Chondrocyte (in vitro differentiated cells): Measurements from ENCODE around the gene RNF181. TPM values are rescaled to one million over a fixed set of nuclear protein-coding genes. Genes with fewer than 3 reads are reported as not detected.

Experiments
- DNase-seq: peaks from one replicate; pipeline ENCODE4 v3.0.0; 2021; ENCODE audit warnings: mixed read lengths, low spot score
- H3K27ac Mint-ChIP-seq: one replicate; pipeline ENCODE4 v1.8.0; 2021; ENCODE audit warnings: mild to moderate bottlenecking, moderate library complexity, mixed read lengths; ENCODE audit not compliant: unreplicated experiment
- H3K27me3 Mint-ChIP-seq: 2 replicates; pipeline ENCODE4 v1.8.0; 2021; ENCODE audit warnings: low read depth, mixed read lengths
- H3K36me3 Mint-ChIP-seq: 2 replicates; pipeline ENCODE4 v1.8.0; 2021; ENCODE audit warnings: low read depth, mixed read lengths
- H3K4me1 Mint-ChIP-seq: 2 replicates; pipeline ENCODE4 v1.8.0; 2021; ENCODE audit warnings: low read depth, mild to moderate bottlenecking, mixed read lengths
- H3K4me3 Mint-ChIP-seq: one replicate; pipeline ENCODE4 v1.8.0; 2021; ENCODE audit warnings: mild to moderate bottlenecking, moderate library complexity, mixed read lengths; ENCODE audit not compliant: unreplicated experiment
- H3K9me3 Mint-ChIP-seq: 2 replicates; pipeline ENCODE4 v1.8.0; 2021; ENCODE audit warnings: low read depth, mixed read lengths
- CTCF ChIP-seq: fragments of 200-600 bp; sonication (generic); IDR thresholded peaks from 2 replicates; pipeline ENCODE4 v1.5.0; 2021; ENCODE audit warnings: antibody characterized with exemption, mild to moderate bottlenecking, moderate library complexity
- total RNA-seq: library from RNA; stranded (reverse); gene quantifications from 3 replicates; pipeline ENCODE4 v1.2.1, GENCODE V29; 2021

Gene RNF181
- total RNA-seq, 1 donor from 2014 or later = 89.4 TPM

GRCh38 chr2:85588236-85588635 is 7.3 kb upstream of the RNF181 start:
- no peak overlapping the region for H3K4me3 Mint-ChIP-seq
- no peaks in the 10 kb centered on the region for H3K9me3 Mint-ChIP-seq
- H3K27me3 Mint-ChIP-seq = no peaks in the 10 kb centered on the region
- TF ChIP-seq CTCF = no peak
- peaks cover 35% of the 10 kb centered on the region for H3K4me1 Mint-ChIP-seq
- no peak overlapping the region for H3K27ac Mint-ChIP-seq
- no peaks in the 10 kb centered on the region for H3K36me3 Mint-ChIP-seq
- DNase-seq = no peak

- Mint-ChIP-seq H3K4me1 (peaks cover 35% of the 10 kb centered on the region), H3K36me3 (no peaks in the 10 kb centered on the region), H3K4me3 (no peak overlapping the region), H3K27ac (no peak overlapping the region), H3K27me3 (no peaks in the 10 kb centered on the region), H3K9me3 (no peaks in the 10 kb centered on the region)
- no peak for DNase-seq
- TF ChIP-seq CTCF = no peak
Observed at GRCh38 chr2:85588645-85589044, 6.9 kb upstream of the RNF181 start.

DNA sequence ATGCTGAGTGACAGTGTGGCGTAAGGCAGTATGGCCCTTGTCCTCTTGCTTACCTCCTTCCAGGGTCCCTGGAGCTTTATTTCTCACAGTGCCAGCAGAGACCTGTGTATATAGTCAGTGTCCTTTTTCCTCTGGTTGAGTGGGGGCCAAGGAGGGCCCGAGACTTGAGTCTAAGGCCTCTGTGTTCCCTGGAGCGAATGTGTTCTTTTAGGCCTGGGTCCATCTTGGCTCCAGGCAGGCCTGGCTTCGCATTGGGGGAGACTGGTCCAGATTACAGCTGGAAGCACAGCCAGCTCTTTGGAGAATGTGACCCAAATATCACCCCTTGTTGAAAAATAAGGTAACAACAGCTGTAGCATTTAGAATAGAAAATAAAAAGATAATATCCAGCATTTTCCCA is 6.4 kb upstream of the RNF181 start:
- Mint-ChIP-seq H3K27ac (no peak overlapping the region), H3K9me3 (no peaks in the 10 kb centered on the region), H3K36me3 (no peaks in the 10 kb centered on the region), H3K27me3 (no peaks in the 10 kb centered on the region), H3K4me1 (peaks cover 35% of the 10 kb centered on the region), H3K4me3 (no peak overlapping the region)
- DNase-seq = no peak
- TF ChIP-seq CTCF = no peak

- H3K4me1 Mint-ChIP-seq = peaks cover 40% of the 10 kb centered on the region
- peak overlapping the region; percentile 89 for H3K27ac Mint-ChIP-seq
- H3K27me3 Mint-ChIP-seq = no peaks in the 10 kb centered on the region
- no peaks in the 10 kb centered on the region for H3K9me3 Mint-ChIP-seq
- H3K36me3 Mint-ChIP-seq = no peaks in the 10 kb centered on the region
- DNase-seq = no peak
- TF ChIP-seq CTCF = no peak
- H3K4me3 Mint-ChIP-seq = no peak overlapping the region
Observed at GRCh38 chr2:85589982-85590791, 5.4 kb upstream of the RNF181 start.

GRCh38 chr2:85590950-85591349 is 4.6 kb upstream of the RNF181 start:
- DNase-seq = no peak
- H3K4me3 Mint-ChIP-seq = no peak overlapping the region
- H3K27ac Mint-ChIP-seq = peak overlapping the region; percentile 89
- H3K36me3 Mint-ChIP-seq = no peaks in the 10 kb centered on the region
- H3K27me3 Mint-ChIP-seq = no peaks in the 10 kb centered on the region
- no peaks in the 10 kb centered on the region for H3K9me3 Mint-ChIP-seq
- peaks cover 36% of the 10 kb centered on the region for H3K4me1 Mint-ChIP-seq
- TF ChIP-seq CTCF = no peak
